COLO829 (cell line): ENCODE results near the gene CD14.
"Not testable (repeated sequence)": the region's sequence is repeated elsewhere in the genome, so short reads cannot be mapped to it uniquely, and the experiment has no call there.

Experiments
- DNase-seq: peaks from one replicate; pipeline ENCODE4 v3.0.0; 2012; ENCODE audit warnings: low spot score

The CD14 gene

DNA sequence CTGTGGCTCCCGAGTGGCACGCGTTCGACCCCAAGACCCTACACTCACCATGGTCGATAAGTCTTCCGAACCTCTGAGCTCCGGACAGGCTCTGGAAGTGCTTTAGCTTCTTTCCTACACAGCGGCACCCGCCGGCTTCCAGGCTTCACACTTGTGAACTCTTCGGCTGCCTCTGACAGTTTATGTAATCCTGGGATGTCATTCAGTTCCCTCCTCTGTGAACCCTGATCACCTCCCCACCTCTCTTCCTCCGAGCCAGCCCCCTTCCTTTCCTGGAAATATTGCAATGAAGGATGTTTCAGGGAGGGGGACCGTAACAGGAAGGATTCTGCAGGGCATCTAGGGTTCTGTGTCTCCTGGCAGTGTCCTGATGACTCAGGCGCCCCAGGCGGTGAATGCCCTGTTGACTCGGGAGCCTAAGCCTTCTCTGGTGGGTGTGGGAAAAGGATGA lies at the start of gene CD14:
TSS of gene CD14 (minus strand) at position 155 of the 451 bp plus-strand sequence. CDS start at position 51, 104 bp downstream.
- DNase-seq = no peak

DNA sequence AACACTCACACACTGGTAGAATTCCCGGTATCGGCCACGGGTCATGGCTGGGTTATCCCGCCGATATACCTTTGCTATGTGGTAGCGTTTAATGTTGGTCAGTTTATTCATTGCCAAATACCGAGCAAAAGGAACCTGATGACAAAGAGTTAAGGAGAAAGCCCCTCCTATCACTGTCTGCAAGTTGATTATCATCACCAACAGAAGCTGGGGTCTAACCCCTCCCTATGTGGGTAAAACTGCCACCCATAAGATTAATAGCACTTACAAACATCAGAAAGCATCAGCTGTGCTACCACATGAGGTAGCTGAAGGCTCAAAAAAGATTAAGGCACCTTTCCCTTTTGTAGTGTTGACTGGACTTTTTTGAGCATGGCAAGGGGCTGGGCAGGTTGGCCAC lies 46.0 kb upstream of the CD14 start:
- no peak for DNase-seq

DNA sequence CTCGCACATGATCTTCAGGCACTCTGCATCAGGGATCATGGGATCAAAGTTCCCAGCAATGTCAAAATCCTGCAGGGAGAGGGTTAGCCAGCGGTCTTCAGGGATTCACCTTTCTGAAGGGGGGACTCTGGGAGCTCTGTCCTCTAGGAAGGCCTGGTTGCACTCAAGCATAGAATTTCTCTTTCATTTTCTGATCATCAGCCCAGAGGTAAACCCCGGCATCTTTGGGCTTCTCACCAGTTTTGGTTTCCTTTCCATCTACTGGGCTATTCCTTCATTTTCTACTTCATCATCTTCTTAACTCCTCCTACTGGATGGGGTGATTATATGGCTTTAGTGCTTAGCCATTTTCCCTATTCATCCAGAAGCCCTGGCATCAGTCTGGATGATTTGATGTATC lies 45.0 kb upstream of the CD14 start:
- no peak for DNase-seq

- DNase-seq = no peak
Observed at GRCh38 chr5:140674629-140675028, 41.7 kb upstream of the CD14 start.

DNA sequence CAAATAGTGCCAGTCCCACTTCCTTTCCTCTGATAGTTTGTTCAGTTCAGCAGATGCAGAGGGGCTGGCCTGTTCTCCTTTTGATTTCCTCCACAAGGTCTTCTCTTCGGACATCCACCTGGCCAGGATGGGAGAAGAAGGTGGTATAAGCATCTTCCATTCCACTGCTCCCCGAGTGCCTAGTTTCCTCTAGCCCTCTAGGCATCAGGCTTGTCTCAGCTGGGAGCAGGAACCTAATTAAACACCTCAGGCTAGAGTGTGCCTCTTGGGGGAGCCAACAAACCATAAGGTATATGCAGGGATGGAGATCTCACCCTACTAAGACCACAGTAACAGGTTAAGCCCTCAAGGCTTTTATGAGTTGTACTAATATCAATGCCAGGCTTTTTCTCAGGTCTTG lies 41.2 kb upstream of the CD14 start:
- no peak for DNase-seq

DNA sequence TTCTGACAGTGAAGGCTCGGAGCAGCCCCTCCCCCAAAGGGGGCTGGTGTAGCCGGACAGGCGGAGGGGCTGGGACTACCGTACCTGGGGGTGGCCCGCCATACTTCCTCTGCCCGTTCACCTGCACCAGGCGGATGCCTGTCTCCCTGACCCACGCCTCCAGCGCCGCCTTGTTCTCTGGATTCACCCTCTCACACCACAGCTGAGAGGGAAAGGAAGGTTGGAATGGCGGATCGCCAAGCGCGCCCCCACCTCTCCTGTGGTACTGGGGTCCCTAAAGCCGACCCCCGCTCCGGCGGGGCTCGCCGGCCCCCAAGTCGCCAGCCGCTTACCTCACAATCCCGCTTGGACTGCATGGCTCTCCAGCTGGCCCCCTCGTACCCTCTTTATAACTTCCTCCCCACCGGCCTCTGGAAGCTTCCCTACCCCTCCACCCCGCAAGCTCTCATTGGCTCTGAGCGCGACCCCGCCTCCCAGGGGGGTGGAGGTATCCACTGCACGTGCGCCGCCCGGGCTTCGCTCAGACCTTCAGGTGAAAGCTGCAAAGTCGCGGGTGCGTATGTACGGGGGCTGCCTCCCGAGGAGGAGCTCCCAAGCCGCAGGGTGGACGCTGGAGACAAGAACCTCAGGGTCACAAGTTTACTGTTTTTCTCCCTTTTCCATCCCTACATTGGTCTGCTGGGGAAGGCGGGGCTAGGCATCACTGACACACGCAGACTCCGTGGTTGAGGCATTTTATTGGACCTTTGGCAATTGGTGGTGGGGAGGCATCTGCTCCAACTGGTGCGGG lies 40.4 kb upstream of the CD14 start, which contains the start of gene DND1:
TSS of gene DND1 (minus strand) at position 390 of the 790 bp plus-strand sequence. CDS start at position 356, 34 bp downstream.
- DNase-seq = no peak

DNA sequence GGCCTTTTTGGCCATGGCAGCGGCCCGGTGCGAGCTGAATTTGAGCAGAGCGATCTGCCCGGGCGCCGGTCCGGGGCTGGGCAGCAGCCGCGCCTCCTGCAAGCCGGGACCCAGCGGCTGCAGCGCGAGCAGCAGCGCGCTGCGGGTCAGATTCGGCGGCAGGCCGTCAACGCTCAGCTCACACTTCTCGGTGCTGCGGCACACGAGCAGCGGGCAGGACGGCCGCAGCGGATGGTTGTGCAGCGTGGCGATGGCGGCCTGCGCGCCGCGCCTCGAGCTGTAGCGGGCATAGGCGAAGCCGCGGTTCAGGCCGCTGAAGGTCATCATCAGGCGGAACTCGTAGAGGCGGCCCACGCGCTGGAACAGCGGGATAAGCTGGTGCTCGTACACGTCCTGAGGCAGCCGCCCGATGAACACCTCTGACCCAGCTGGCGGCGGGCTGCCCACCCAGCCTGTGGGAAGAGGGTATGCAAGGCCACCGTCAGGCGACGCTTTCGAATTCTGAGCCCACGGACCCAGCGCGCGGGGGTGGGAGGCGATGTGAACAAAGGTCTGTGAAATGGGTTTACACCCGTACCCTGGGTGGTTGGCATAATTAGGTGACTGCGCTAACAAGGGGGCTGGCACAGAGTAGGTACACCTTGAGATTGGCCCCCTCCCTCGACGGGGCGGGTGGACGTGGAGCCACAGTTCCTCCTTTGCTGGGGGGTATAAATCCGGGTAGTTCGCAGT lies 39.6 kb upstream of the CD14 start:
- DNase-seq = no peak

GRCh38 chr5:140671472-140672125 lies 38.6 kb upstream of the CD14 start:
- no peak for DNase-seq

- DNase-seq = not testable (repeated sequence)
Observed at GRCh38 chr5:140671035-140671434, 38.1 kb upstream of the CD14 start.

DNA sequence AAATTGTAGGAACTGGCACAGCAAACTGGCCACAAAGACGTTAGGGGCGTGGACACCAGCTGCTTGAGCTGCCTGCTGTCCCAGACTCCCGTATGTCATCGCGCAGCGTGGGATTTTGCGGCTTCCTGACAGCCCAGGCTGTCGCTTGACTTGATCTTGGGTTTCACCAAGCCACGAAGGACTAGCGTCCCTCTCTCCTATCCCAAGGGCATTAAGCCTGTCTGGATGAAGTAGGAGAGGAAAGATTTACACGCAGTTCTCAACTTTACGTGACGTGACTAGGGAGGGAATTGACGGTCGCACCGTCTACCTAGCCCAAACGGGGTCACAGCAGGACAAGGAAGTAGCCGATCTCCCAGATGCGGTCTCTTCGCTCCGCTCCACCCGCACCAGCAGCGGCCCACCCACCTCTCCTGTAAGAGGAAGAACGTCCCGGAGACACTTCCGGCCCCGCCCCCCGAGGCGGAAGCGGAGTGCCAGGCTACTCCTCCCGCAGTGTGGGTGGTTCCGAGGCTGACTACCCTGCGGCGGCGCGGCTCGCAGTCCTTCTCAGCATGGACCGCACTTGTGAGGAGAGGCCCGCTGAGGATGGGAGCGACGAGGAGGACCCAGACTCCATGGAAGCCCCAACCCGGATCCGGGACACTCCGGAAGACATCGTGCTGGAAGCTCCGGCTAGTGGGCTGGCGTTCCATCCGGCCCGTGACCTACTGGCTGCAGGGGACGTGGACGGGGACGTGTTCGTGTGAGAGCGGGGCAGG lies 31.6 kb upstream of the CD14 start, which contains the start of gene WDR55:
TSS of gene WDR55 (plus strand) at position 546 of the 761 bp plus-strand sequence. CDS start at position 555, 9 bp downstream.
- peak; percentile 75 for DNase-seq

- no peak for DNase-seq
Observed at GRCh38 chr5:140664030-140664358, 31.0 kb upstream of the CD14 start.

DNA sequence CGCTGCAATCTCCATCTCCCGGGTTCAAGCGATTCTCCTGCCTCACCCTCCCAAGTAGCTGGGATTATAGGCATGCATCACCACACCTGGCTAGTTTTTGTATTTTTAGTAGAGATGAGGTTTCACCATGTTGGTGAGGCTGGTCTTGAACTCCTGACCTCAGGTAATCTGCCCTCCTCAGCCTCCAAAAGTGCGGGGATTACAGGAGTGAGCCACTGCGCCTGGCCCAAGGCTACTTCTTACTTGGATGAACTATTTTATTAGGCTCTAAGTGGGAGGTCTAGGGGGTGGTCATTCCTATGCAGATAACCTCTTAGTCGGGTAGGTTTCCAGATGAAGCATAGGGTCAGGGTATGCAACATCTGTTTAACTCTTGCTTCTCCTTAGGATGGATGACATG lies 27.4 kb upstream of the CD14 start:
- not testable (repeated sequence) for DNase-seq

- no peak for DNase-seq
Observed at GRCh38 chr5:140658870-140659269, 25.9 kb upstream of the CD14 start.

DNA sequence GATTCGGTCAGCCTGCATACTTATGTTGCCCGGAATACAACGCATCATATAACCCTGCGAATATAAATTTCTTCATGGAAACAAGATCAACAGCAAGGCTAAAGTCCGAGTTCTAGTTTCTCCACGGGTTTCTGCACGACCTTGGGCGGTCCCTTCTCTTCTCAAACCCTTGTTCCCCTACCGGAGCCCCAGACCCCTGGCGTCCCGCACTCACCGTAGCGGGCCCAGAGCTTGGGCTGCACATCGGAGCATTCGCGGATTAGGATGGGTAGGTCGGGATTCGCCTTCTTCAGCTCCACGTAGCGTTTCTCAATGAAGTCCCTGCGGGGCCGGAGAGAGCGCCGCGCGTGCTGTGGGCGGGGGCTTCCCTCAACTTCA lies 14.1 kb upstream of the CD14 start:
- no peak for DNase-seq

GRCh38 chr5:140642718-140643117 lies 9.7 kb upstream of the CD14 start:
- no peak for DNase-seq

- DNase-seq = no peak
Observed at GRCh38 chr5:140641716-140642115, 8.7 kb upstream of the CD14 start.

- DNase-seq = peak; percentile 93
Observed at GRCh38 chr5:140639148-140639981, 6.4 kb upstream of the CD14 start, which contains the start of gene TMCO6. Gene TMCO6 (plus strand): TSS chr5:140639451. CDS start chr5:140639528, 77 bp downstream.

DNA sequence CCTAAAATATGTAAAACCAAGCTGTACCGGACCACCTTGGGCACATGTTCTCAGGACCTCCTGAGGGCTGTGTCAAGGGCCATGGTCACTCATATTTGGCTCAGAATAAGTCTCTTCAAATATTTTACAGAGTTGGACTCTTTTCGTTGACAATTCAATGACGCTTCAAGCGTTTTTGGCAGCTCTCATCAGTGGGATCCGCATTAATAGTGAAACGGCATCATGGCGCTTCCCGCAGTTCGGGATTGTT lies 5.8 kb upstream of the CD14 start:
- not testable (repeated sequence) for DNase-seq

DNA sequence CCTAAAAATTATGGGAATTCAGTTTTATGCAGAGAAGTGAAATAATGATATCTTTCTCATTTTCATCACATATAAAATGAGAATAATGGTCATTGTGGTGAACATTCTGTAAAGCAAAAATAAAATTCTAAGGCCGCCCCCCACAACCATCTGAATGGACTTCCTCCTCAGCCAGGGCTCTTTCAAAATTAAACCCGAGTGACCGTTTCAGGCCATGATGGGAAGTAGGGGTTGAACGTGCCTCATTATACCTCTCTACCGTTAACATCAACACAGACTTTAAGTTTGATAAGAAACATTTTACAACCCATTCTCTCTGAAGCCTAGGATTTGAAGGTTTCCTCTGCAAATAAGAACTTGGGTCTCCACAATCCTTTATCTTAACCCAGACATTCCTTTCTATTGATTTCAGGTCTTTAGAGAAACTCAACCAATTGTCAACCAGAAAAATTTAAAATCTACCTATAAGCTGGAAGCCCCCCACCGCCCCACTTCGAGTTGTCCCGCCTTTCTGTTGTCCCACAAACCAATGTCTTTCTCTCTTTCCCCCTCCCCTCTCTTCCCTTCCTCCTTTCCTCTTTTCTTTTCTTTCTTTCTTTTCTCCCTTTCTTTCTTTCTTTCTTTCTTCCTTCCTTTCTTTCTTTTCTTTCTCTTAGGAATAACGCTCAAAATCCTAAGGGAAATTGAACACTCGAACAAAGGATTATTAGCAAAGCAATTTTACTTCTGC lies 4.6 kb upstream of the CD14 start:
- DNase-seq = no peak
